ENCODE results near the gene HMGB2. TPM values are rescaled to one million over a fixed set of nuclear protein-coding genes. Genes with fewer than 3 reads are reported as not detected.
A peak's percentile ranks its signal among the peaks of the same experiment; 100 is the strongest.

The HMGB2 gene
- total and polyA plus RNA-seq, 2 donors (not counting 3 experiments of a cell fraction or from before 2014, with no cell fraction given) = 45.9 to 233 TPM

GRCh38 chr4:173334891-173335752 lies 964 bp upstream of the HMGB2 start:
- H3K4me1 ChIP-seq (ENCODE audit: control insufficient read depth, extremely low read depth, insufficient read depth, low read length) = peaks cover 24% of the 10 kb centered on the region
- peak overlapping the region; percentile 86 for H3K9ac ChIP-seq (replicated peaks; ENCODE audit: extremely low read depth, insufficient read depth, low read length)
- H3K4me3 ChIP-seq (replicated peaks in 1 of 3; ENCODE audit: insufficient read depth in 1 of 3, low read depth in 1 of 3, low read length in 3 of 3) = peak overlapping the region; percentile 58 to 92 (median 76)
- no peaks in the 10 kb centered on the region for H3K9me3 ChIP-seq (replicated peaks; ENCODE audit: control insufficient read depth, insufficient read depth, low read length)
- intact Hi-C loops (cut with micrococcal nuclease) (loop anchor here (1.0 to 10.0 kb wide), 8 partner anchors 17 to 980 kb away; partner anchors contain the start of gene SAP30), dilution Hi-C loops (cut with MboI; ENCODE audit: extremely low pct_ligation_motif_present, low sequenced_read_pairs) (no loop called here)
- ChIA-PET POLR2A (interaction anchor here (0.5 to 3.5 kb wide), 13 partner anchors 9 to 153 kb away, joined by 3 to 127 read pairs (median 3); partner anchors contain the start of gene SAP30), CTCF (interaction anchor here (0.8 to 8.2 kb wide), 9 partner anchors 17 to 322 kb away, joined by 3 to 70 read pairs (median 6); partner anchors contain the start of gene SAP30)
- TF ChIP-seq MYC (IDR thresholded peaks at IDR 0.05; ENCODE audit: low read depth, low read length) (no peak), CTCF (IDR thresholded peaks at IDR 0.05; ENCODE audit: extremely low read depth in 1 of 2, insufficient read depth in 1 of 2, low read depth in 1 of 2, low read length in 2 of 2) (no peak), JUN (IDR thresholded peaks at IDR 0.05; ENCODE audit: borderline replicate concordance, insufficient read depth, insufficient read length, low read depth) (no peak), POLR2A (IDR thresholded peaks at IDR 0.05; ENCODE audit: low read depth, low read length) (peak; percentile 89), POLR2AphosphoS5 (IDR thresholded peaks at IDR 0.05; ENCODE audit: insufficient read depth, low read depth, low read length) (peak; percentile 88), EZH2 (IDR thresholded peaks at IDR 0.05; ENCODE audit: borderline replicate concordance, low read depth, low read length, severe bottlenecking) (no peak), MAX (IDR thresholded peaks at IDR 0.05; ENCODE audit: insufficient read depth, insufficient read length) (no peak), GATA2 (IDR thresholded peaks at IDR 0.05; ENCODE audit: insufficient read depth, insufficient read length, low read depth, low read length) (no peak), FOS (IDR thresholded peaks at IDR 0.05; ENCODE audit: borderline replicate concordance, insufficient read depth, low read length) (no peak)
- H3K27me3 ChIP-seq (ENCODE audit: control insufficient read depth in 2 of 2, insufficient read depth in 2 of 2, low read length in 2 of 2) = no peaks in the 10 kb centered on the region
- peak overlapping the region; percentile 98 for H2AFZ ChIP-seq (ENCODE audit: low read depth, low read length)
- BruUV-seq (replicated peaks) = TSS peak; percentile 65
- H3K4me2 ChIP-seq (ENCODE audit: insufficient read depth, low read length) = peak overlapping the region; percentile 98
- H3K9me1 ChIP-seq (replicated peaks; ENCODE audit: control insufficient read depth, extremely low read depth, insufficient read depth, low read length) = no peaks in the 10 kb centered on the region
- DNase-seq (ENCODE audit: low read depth, low spot score) (peak; percentile 72), FAIRE-seq (peak; percentile 4)
- peak overlapping the region; percentile 82 for H3K27ac ChIP-seq (ENCODE audit: insufficient read depth, low read depth, low read length)
- H4K20me1 ChIP-seq (replicated peaks; ENCODE audit: control insufficient read depth, extremely low read depth, insufficient read depth, low read length) = peaks cover 3% of the 10 kb centered on the region
- H3K36me3 ChIP-seq (ENCODE audit: control insufficient read depth in 2 of 2, extremely low read depth in 1 of 2, insufficient read depth in 2 of 2, low read length in 2 of 2) = peaks cover 0 to 15% of the 10 kb centered on the region in 2 experiments
- peaks cover 35% of the 10 kb centered on the region for H3K79me2 ChIP-seq (ENCODE audit: control insufficient read depth, insufficient read depth, low read length)

Data from endothelial cell of umbilical vein (primary cell).